NCI-H510A treated with DMSO at 0.1 percent for 48 hours (cell line): ENCODE measurements around the gene PTGES3.
"Not testable (repeated sequence)": the region's sequence is repeated elsewhere in the genome, so short reads cannot be mapped to it uniquely, and the experiment has no call there.

ENCODE experiments used
- DNase-seq: peaks from one replicate; lab custom pipeline; 2025; lab: John Stamatoyannopoulos, UW

PTGES3 gene

DNA sequence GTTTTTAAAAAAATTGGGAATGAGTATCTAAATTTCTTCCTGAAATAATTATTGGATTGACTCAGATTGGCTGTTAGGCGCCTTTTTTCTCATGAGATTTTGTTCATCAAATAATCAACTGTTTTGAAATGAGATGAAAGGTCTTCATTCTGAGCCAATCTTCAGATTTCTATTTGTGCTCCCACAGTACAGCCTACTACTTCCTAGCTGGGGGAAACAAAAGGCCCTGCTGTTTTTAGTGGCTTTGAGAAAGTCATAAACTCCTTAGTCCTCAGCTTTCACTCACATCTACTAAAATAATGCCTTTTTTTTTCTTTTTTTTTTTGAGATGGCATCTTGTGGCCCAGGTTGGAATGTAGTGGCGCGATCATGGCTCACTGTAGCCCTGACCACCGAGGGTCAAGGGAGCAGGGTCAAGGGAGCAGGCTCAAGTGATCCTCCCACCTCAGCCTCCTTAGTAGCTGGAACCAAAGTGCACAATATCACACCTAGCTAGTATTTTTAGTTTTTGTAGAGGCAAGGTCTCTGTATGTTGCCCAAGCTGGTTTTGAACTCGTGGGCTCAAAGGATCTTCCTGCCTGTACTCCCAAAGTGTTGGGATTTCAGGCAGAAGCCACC lies 21.8 kb upstream of the PTGES3 start:
- no peak for DNase-seq

DNA sequence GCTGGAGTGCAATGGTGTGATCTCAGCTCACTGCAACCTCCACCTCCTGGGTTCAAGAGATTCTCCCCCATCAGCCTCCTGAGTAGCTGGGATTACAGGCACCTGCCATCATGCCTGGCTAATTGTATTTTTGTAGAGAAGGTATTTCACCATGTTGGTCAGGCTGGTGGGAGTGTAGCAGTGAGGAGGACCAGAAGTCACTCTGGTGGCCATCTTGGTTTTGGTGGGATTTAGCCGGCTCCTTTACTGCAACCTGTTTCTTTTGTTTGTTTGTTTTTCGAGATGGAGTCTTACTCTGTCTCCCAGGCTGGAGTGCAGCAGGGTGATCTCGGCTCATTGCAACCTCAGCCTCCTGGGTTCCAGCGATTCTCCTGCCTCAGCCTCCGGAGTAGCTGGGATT lies 16.4 kb upstream of the PTGES3 start:
- not testable (repeated sequence) for DNase-seq

DNA sequence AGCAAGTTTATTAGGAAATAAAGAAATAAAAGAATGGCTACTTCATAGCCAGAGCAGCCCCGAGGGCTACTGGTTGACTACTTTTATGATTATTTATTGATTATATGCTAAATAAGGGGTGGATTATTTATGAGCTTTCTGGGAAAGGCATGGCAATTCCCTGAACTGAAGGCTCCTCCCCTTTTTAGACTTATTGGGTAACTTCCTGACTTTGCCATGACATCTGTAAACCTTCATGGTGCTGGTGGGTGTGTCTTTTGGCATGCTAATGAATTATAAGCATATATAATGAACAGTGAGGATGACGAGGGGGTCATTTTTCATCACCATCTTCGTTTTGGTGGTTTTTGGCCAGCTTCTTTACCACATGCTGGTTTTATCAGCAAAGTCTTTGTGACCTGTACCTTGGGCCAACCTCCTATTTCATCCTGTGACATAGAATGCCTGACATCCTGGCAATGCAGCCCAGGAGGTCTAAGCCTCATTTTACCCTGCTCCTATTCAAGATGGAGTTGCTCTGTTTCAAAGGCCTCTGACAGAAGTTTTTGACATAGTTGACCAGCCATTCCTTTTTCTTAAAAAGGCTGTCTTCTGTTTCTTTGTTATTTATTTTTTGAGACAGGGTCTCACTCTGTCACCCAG lies 11.1 kb upstream of the PTGES3 start:
- no peak for DNase-seq

DNA sequence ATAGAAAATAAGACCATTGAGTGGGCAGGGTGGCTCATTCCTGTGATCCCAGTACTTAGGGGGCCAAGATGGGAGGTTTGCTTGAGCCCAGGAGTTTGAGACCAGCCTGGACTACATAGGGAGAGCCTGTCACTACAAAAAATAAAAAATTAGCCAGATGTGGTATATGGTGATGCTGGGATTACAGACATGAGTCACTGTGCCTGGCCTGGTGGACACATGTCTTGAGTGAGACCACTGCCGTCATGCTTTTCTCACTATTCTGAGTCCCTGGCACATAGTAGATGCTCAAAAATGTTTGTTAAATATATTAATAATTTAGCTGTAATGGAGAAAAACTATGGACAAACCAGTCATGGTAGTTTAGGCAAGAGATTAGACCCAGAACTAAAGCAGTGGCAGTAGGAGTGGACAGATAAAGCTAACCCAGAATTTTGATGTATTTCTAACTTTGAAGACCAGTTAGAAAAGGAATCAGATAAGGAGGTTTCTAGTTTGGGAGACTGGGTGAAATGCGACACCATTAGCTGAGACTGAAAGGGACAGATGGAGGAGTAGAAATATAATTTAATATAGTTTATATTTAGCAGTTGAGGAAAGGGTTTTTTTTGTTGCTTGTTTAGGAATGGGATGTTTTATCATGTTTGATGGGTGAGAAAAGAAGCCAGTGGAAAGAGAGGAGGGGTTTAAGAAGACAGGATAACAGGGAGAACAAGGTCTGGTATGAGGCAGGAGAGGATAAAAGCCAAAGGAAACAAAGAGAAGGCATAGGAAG lies 7.4 kb upstream of the PTGES3 start:
- DNase-seq: no peak

DNA sequence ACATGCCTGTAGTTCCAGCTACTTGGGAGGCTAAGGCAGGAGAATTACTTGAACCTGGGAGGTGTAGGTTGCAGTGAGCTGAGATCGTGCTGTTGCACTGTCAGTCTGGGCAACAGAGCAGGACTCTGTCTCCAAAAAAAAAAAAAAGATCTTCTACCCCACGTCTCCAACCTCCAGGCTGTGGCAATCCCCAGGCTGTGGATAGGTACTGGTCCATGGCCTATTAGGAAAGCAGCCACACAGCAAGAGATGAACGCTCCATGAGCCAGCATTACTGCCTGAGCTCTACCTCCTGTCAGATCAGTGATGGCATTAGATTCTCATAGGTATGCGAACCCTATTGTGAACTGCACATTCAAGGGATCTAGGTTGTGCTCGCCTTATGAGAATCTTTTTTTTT lies 6.1 kb upstream of the PTGES3 start:
- DNase-seq: no peak

DNA sequence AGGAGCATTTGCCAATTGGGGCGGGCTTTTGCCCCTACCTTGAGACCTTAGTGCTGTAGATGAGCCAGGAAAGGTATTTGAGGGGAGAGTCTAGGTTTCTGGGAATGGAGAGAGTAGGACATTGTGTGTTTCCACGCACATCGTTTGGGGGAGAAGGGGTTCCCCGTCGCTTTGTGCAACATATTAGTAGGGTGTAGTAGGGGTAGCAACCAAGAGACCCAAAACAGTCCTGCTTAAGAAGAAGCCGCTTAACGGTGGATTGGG lies 694 bp upstream of the PTGES3 start:
- DNase-seq: no peak

DNA sequence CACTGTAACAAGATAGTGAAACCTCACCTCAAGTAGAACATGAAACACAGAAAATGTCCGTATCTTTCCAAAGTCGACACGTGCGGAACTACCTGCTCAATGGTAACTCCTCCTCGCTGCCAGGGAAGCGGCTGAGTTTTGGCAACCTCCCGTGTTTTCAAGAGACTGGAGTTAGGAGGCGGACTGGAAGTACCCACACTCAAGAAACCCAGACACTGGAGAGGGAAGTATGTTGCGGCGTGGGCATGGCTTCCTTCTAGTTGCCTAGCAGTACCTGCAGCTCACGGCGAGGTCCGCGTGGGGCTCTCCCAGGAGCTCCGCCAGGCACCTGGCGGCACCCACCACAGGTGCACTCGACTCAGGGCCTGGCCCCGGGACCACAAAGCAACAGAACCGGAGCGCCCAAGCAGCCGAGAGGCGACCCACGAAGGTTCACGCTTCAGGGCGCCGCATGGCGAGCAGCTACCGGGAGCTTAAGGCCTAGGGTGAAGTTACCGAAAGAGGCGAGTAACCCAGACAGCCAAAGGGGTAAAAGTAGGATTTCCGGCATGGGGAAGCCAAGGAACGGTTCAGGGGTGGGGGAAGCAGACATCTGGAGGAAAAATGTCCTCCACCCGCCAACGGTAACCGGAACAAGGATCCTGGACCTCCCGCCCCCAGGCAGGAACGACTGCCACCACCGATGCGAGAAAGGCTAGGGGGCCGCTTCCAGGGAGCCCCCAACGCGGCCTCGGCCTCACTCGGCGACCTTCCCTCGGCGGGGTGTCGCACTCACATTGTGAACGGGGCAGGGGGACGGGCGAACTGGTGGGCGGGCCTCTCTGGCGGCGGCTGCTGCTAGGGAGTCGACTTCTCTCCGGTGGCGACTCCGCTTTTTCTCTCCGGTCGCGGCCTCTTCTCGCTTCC lies 608 bp downstream of the PTGES3 start:
- peak; percentile 72 for DNase-seq

DNA sequence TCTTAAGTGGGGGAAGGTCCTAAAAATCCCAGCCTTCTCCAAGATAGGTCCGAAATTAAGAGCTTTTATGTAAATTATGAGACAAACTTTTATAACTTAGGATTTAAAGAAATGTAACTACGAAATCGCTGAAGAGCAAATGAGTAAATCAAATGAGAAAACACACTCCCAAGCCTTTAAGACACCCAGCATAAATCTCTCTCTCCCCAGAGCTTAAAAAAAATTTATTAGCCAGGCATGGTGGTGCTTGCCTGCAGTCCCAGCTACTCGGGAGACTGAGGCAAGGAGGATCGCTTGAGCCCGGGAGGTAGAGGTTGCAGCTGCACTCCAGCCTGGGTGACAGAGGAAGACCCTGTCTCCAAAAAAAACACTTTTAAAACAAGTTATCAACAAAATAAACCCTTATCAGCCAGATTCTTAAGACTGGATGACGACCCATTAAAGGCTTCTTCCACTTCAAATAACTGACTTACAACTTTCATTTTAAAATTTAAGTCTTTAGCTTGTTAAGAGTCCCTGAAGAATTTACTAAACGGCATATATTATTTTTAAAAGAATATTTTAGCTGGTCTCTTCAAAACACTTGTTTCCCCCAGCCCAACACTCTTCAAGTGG lies 3.2 kb downstream of the PTGES3 start:
- DNase-seq: no peak

DNA sequence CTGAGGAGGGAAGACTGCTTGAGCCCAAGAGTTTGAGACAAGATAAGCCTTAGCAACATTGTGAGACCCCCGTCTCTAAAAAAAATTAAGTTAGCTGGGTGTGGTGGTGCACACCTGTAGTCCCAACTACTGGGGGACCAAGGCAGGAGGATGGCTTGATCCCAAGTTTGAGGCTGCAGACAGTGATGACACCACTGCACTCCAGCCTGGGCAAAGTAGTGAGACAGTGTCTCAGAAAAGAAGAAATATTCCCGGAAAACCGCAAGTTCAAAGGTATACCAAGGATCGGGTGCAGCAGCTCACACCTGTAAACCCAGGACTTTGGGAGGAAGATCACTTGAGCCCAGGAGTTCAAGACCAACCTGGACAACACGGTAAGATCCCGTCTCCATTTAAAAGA lies 5.8 kb downstream of the PTGES3 start:
- DNase-seq: no peak

DNA sequence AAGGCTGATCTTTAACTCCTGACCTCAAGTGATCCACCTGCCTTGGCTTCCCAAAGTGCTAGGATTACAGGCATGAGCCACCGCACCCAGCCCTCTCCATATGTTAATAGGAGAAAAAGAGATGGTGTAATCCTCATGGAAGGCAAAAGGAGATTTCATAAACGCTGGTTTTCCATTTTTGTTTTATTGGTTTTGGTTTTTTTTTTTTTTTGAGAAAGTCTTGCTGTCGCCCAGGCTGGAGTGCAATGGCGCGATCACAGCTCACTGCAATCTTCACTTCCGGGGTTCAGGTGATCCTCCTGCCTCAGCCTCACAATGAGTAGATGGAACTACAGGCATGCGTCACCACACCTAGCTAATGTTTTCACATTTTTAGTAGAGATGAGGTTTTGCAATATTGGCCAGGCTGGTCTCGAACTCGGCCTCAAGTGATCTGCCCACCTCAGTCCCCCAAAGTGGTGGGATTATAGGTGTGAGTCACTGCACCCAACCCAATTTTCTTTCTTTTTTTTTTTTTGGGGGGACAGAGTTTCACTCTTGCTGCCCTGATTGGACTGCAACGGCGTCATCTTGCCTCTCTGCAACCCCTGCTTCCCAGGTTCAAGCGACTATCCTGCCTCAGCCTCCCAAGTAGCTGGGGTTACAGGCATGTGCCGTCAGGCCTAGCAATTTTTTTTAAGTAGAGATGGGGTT lies 8.1 kb downstream of the PTGES3 start:
- DNase-seq: no peak

DNA sequence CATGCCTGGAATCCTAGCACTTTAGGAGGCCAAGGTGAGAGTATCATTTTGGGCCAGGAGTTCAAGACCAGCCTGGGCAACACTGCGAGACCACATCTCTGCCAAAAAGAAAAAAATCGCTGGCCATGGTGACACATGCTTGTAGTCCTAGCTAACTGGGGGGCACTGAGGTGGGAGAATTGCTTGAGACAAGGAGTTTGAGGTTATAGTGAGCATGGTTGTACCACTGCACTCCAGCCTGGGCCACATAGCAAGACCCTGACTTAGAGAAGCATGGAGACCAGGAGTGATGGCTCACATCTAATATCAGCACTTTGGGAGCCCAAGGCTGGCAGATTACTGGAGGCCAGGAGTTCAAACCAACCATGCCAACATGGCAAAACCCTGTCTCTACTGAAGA lies 9.2 kb downstream of the PTGES3 start:
- DNase-seq: no peak

DNA sequence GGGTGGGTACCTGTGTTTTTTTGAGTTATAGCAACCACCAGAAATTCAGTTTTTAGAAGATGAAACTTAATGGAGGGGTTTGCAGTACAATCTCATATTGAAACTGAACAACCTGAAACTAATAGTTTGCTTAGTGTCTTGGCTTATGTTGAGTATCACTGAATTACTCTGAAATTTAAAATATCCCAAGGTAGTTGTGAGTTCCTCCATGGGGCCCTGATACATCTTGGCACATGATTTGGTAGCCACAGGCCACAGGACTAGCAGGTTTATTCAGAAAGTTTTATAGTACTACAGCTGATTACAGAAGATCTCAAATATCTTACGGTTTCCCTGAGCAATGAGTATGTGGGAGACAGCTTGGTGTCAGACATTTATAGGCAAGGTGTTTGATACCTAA lies 10.4 kb downstream of the PTGES3 start:
- DNase-seq: no peak

DNA sequence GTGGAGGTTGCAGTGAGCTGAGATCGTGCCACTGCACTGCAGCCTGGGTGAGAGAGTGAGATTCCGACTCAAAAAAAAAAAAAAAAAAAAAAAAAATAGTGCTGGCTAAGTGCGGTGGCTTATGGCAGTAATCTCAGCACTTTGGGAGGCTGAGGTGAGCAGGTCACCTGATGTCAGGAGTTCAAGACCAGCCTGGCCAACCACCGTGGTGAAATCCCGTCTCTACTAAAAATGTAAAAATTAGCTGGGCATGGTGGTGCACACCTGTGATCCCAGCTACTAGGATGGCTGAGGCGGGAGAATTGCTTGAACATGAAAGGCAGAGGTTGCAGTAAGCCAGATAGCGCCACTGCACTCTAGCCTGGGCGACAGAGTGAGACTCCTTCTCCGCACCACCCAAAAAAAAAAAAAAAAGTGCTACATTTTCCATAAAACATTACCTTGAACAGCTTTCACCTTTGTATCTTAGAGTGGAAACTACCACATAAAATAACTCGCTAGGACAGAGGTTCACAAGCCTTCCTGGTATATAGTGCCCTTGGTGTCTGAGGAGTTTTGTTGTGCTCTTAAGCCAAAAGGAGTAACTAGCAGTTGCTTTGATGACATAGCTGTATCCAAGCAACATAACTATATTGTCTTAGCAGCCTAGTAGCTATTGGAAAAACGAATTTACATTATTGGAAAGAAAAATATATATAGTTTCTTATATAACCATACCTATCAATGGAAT lies 11.1 kb downstream of the PTGES3 start:
- DNase-seq: no peak

DNA sequence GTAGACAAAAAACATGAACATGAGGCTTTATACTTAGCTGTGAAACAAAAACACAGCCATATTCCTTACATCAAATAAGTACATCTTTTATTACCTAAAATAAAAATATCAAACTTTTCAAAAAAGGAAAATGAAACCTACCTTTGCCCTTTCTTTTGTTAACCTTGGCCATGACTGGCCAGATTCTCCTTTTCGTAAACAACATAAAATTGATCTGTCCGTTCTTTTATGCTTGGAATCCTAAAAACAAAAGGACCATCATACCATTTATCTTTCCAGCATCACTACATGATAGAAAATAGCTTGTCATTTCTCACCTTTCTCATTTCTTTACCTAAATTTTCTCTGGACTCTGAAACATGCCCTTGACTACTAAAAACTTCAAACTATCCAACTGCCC lies 16.5 kb downstream of the PTGES3 start:
- DNase-seq: no peak

DNA sequence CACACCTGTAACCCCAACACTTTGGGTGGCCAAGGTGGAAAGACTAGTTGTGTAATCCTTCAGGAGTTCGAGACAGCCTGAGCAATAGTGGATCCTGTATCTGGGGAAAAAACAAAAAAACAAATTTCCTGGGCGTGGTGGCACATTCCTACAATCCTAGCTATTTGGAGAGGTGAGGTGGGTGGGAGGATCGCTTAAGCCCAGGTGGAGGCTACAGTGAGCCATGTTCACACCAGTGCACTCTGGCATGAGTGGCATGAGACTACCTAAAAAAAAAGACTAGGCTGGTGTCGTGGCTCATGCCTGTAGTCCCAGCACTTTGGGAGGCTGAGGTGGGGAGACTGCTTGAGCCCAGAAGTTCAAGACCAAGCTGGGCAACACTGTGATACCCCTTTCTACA lies 17.2 kb downstream of the PTGES3 start:
- DNase-seq: no peak

DNA sequence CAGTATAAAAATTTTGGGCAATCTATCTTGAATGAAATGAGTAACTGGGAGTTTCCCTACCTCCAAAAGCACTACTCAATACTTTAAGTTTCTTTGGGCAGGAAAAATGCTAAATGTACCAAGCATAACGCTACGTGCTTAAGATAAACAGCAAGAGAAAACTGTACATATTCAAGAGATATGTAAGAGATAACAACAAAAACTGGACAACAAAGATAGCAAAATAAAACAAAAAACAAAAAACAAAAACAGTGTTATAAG lies 20.0 kb downstream of the PTGES3 start:
- no peak for DNase-seq

DNA sequence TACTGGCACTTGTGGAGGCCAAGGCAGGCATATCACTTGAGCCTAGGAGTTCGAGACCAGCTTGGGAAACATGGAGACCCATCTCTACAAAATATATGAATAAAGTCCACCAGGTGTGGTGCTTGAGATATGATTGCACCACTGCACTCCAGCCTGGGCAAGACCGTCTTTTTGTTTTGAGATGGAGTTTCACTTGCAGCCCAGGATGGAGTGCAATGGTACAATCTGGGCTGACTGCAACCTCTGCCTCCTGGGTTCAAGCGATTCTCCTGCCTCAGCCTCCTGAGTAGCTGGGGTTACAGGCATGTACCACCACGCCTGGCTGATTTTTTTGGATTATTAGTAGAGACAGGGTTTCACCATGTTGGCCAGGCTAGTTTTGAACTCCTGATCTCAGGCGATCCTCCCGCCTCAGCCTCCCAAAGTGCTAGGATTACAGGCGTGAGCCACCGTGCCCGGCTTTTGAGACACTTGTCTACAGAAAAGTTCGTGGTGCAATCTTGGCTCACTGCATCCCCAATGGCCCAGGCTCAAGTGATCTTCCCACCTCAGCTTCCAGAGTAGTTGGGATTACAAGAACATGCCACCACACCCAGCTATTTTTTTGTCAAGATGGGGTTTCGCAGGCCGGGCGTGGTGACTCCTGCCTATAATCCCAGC lies 26.0 kb downstream of the PTGES3 start:
- DNase-seq: no peak

DNA sequence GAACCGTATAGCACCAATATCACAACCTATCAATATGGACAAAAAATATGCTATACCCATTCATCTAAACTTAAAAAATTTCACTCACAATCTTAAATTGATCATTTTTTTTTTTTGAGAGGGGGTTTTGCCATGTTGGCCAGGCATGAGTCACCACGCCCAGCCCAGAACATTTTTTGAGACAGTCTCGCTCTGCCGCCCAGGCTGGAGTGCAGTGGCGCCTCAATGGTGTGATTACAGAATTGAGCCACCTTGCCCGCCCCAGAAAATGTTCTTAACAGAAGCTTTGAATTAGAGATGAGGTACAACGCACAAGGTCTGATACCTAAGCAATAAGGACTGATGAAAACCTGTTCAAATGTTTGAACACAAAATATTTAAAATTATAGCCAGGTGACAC lies 26.5 kb downstream of the PTGES3 start:
- DNase-seq: no peak

DNA sequence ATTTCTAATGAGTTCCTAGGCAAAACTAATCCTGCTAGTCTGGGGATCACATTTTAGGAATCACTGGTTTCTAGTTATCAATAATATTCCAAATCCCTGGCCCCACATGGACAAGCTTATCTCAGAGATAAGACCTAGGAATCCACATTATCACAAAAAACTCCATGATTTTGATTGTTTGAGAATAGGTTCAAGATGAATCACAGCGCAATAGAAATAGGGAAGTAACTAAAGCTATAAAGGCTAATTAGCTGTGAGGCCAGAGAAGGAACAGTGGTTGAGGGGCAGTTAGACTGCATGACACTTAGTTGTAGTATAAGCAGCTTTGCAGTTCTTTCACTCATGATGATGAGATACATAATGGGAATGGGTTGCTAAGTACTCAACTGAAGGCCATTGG lies 29.2 kb downstream of the PTGES3 start:
- no peak for DNase-seq
